Measurements from ENCODE around the gene VSIR. TPM values are rescaled to one million over a fixed set of nuclear protein-coding genes. Genes with fewer than 3 reads are reported as not detected.

Gene VSIR
- polyA plus RNA-seq, 1 of the 3 experiments (the other 2 are of a cell fraction): 11.3 TPM

GRCh38 chr10:71754562-71754961, 18.8 kb downstream of the VSIR start:
- H3K4me3 ChIP-seq (ENCODE audit: low read depth in 2 of 2, low read length in 1 of 2): no peak overlapping the region
- CTCF ChIA-PET: interaction anchor here (1.2 to 2.8 kb wide), 4 partner anchors 8 to 57 kb away, joined by 3 to 21 read pairs (median 4); partner anchors contain the start of gene VSIR
- no peak overlapping the region for H3K9ac ChIP-seq
- H3K4me1 ChIP-seq (ENCODE audit: control insufficient read depth in 1 of 2, insufficient read depth in 2 of 2, low read depth in 1 of 2, low read length in 1 of 2): peaks cover 0 to 18% of the 10 kb centered on the region in 2 experiments; a peak in 1 of 4 replicates
- H3F3A ChIP-seq (replicated peaks; ENCODE audit: insufficient read depth): no peaks in the 10 kb centered on the region
- TF ChIP-seq YY1 (IDR thresholded peaks at IDR 0.05; ENCODE audit: low read depth) (no peak), SMC3 (IDR thresholded peaks at IDR 0.05; ENCODE audit: low read depth, low read length) (no peak), IRF3 (IDR thresholded peaks at IDR 0.05; ENCODE audit: low read depth, low read length) (no peak), MAX (IDR thresholded peaks at IDR 0.05; ENCODE audit: low read depth) (no peak), EZH2phosphoT487 (IDR thresholded peaks at IDR 0.05; ENCODE audit: borderline replicate concordance, low read depth) (no peak), RAD21 (IDR thresholded peaks at IDR 0.05; ENCODE audit: low read length) (no peak)
- WGBS (ENCODE audit: low lambda C conversion rate): 92% methylated on average over 3 of the region's 3 CpGs
- no peak overlapping the region for H3K4me2 ChIP-seq
- no peaks in the 10 kb centered on the region for H3K36me3 ChIP-seq (replicated peaks in 1 of 2; ENCODE audit: control insufficient read depth in 1 of 2, insufficient read depth in 2 of 2, low read length in 1 of 2)
- no peak overlapping the region for H3K27ac ChIP-seq (ENCODE audit: low read depth in 2 of 2, low read length in 1 of 2)
- H2AFZ ChIP-seq (ENCODE audit: low read depth): no peak overlapping the region
- no peaks in the 10 kb centered on the region for H3K9me3 ChIP-seq
- H3K79me2 ChIP-seq (ENCODE audit: insufficient read depth): no peaks in the 10 kb centered on the region
- no peaks in the 10 kb centered on the region for H3K9me2 ChIP-seq
- no peaks in the 10 kb centered on the region for H4K20me1 ChIP-seq (ENCODE audit: insufficient read depth)
- DNase-seq: no peak
- H3K27me3 ChIP-seq (ENCODE audit: insufficient read depth): no peaks in the 10 kb centered on the region
- POLR2A ChIA-PET: no interaction called here

GRCh38 chr10:71753960-71754505, 19.3 kb downstream of the VSIR start:
- DNase-seq: no peak
- no peaks in the 10 kb centered on the region for H3K36me3 ChIP-seq (replicated peaks in 1 of 2; ENCODE audit: control insufficient read depth in 1 of 2, insufficient read depth in 2 of 2, low read length in 1 of 2)
- H3F3A ChIP-seq (replicated peaks; ENCODE audit: insufficient read depth): no peaks in the 10 kb centered on the region
- TF ChIP-seq MAX (IDR thresholded peaks at IDR 0.05; ENCODE audit: low read depth) (no peak), IRF3 (IDR thresholded peaks at IDR 0.05; ENCODE audit: low read depth, low read length) (no peak), POLR2AphosphoS5 (IDR thresholded peaks at IDR 0.05; ENCODE audit: low read depth, low read length) (no peak), SIN3A (IDR thresholded peaks at IDR 0.05; ENCODE audit: borderline replicate concordance, low read depth, low read length) (no peak), CHD2 (IDR thresholded peaks at IDR 0.05; ENCODE audit: low read length, partially characterized antibody) (no peak), RAD21 (IDR thresholded peaks at IDR 0.05; ENCODE audit: low read length) (no peak), RFX5 (IDR thresholded peaks at IDR 0.05; ENCODE audit: low read length) (no peak), EP300 (IDR thresholded peaks at IDR 0.05; ENCODE audit: borderline replicate concordance in 1 of 2, low read depth in 1 of 2, low read length in 1 of 2) (no peak), USF2 (IDR thresholded peaks at IDR 0.05; ENCODE audit: borderline replicate concordance, low read depth, low read length) (no peak), EZH2phosphoT487 (IDR thresholded peaks at IDR 0.05; ENCODE audit: borderline replicate concordance, low read depth) (no peak)
- no peaks in the 10 kb centered on the region for H4K20me1 ChIP-seq (ENCODE audit: insufficient read depth)
- H2AFZ ChIP-seq (ENCODE audit: low read depth): no peak overlapping the region
- H3K9me3 ChIP-seq: no peaks in the 10 kb centered on the region
- H3K4me3 ChIP-seq (ENCODE audit: low read depth in 2 of 2, low read length in 1 of 2): no peak overlapping the region
- H3K4me1 ChIP-seq (ENCODE audit: control insufficient read depth in 1 of 2, insufficient read depth in 2 of 2, low read depth in 1 of 2, low read length in 1 of 2): peaks cover 0 to 19% of the 10 kb centered on the region in 2 experiments; a peak in 1 of 4 replicates
- no peaks in the 10 kb centered on the region for H3K9me2 ChIP-seq
- ChIA-PET CTCF (interaction anchor here (1.2 kb wide), 1 partner anchor 8 kb away, joined by 3 read pairs; no protein-coding TSS in a partner anchor), POLR2A (no interaction called here)
- no peak overlapping the region for H3K4me2 ChIP-seq
- H3K27me3 ChIP-seq (ENCODE audit: insufficient read depth): no peaks in the 10 kb centered on the region
- H3K79me2 ChIP-seq (ENCODE audit: insufficient read depth): no peaks in the 10 kb centered on the region
- WGBS (ENCODE audit: low lambda C conversion rate): 81% methylated on average over 8 of the region's 8 CpGs
- H3K27ac ChIP-seq (ENCODE audit: low read depth in 2 of 2, low read length in 1 of 2): no peak overlapping the region
- H3K9ac ChIP-seq: no peak overlapping the region
